ENCODE data around the gene LEP. TPM values are rescaled to one million over a fixed set of nuclear protein-coding genes. Genes with fewer than 3 reads are reported as not detected.

The LEP gene
- total and polyA plus RNA-seq, 9 of the 15 experiments (the other 6 are each of a cell fraction or from before 2014, with no cell fraction given): not detected

DNA sequence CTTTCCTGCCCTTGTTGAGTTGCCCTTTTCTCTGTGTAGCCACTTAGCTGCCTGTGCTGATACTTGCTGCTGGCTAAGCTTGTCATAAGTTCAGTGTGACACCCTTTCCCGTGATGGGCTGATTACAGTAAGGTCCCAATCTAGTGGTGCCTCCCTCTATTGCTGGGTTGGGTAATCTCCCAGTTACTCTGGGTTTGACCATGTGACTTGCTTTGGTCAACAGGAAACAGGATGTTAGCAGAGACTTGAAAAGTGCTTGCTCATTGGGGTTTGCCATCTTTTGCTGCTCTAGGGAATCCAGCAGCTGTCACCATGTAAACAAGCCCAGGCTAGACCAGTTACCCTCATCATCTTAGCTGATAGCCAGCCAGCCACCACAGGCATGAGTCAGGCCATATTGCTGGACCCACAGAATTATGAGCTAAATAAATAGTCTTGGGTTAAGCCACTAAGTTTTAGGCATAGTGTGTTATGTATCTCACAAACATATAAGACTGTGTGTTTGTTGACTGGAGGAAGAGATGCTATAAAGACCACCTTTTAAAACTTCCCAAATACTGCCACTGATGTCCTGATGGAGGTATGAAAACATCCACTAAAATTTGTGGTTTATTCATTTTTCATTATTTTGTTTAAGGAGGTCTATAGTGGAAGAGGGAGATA lies 4.0 kb upstream of the LEP start (continued):
- TF ChIP-seq E2F3 (CRISPR knock-in tag; IDR thresholded peaks at IDR 0.05) (peak; percentile 92), ZNF232 (CRISPR knock-in tag; IDR thresholded peaks at IDR 0.05) (no peak), ZNF830 (CRISPR knock-in tag; IDR thresholded peaks at IDR 0.05) (no peak), ZKSCAN3 (CRISPR knock-in tag; IDR thresholded peaks at IDR 0.05) (peak; percentile 100), ZSCAN29 (IDR thresholded peaks at IDR 0.05) (no peak), GABPB1 (CRISPR knock-in tag; IDR thresholded peaks at IDR 0.05) (0 out of 2 replicates have a peak, but pooled peaks have one; percentile 35), PRMT5 (CRISPR knock-in tag; IDR thresholded peaks at IDR 0.05) (no peak), TARDBP (IDR thresholded peaks at IDR 0.05) (peak; percentile 52; the same call in 1 of the 2 replicates), ATF6 (CRISPR knock-in tag; IDR thresholded peaks at IDR 0.05) (no peak), RHOXF2B (CRISPR knock-in tag; conservative IDR thresholded peaks at IDR 0.05) (no peak), KAT2B (IDR thresholded peaks at IDR 0.05; ENCODE audit: low read depth, low read length) (no peak), CBX2 (IDR thresholded peaks at IDR 0.05; ENCODE audit: insufficient read depth, low read length, poor library complexity, severe bottlenecking) (no peak), EGR1 (conservative IDR thresholded peaks at IDR 0.05) (no peak), GTF2F1 (IDR thresholded peaks at IDR 0.05; ENCODE audit: low read depth, low read length) (no peak), GMEB1 (CRISPR knock-in tag; IDR thresholded peaks at IDR 0.05) (peak; percentile 47; the same call in 1 of the 2 replicates), GABPB2 (CRISPR knock-in tag; conservative IDR thresholded peaks at IDR 0.05) (no peak), EP400 (IDR thresholded peaks at IDR 0.05) (no peak), ZNF263 (CRISPR knock-in tag; IDR thresholded peaks at IDR 0.05; ENCODE audit: borderline replicate concordance) (no peak), MXI1 (IDR thresholded peaks at IDR 0.05; ENCODE audit: low read depth, low read length) (no peak)
- TF ChIP-seq, protein P1, sequence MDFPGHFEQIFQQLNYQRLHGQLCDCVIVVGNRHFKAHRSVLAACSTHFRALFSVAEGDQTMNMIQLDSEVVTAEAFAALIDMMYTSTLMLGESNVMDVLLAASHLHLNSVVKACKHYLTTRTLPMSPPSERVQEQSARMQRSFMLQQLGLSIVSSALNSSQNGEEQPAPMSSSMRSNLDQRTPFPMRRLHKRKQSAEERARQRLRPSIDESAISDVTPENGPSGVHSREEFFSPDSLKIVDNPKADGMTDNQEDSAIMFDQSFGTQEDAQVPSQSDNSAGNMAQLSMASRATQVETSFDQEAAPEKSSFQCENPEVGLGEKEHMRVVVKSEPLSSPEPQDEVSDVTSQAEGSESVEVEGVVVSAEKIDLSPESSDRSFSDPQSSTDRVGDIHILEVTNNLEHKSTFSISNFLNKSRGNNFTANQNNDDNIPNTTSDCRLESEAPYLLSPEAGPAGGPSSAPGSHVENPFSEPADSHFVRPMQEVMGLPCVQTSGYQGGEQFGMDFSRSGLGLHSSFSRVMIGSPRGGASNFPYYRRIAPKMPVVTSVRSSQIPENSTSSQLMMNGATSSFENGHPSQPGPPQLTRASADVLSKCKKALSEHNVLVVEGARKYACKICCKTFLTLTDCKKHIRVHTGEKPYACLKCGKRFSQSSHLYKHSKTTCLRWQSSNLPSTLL (IDR thresholded peaks at IDR 0.05): no peak
- TF ChIP-seq, protein P2, sequence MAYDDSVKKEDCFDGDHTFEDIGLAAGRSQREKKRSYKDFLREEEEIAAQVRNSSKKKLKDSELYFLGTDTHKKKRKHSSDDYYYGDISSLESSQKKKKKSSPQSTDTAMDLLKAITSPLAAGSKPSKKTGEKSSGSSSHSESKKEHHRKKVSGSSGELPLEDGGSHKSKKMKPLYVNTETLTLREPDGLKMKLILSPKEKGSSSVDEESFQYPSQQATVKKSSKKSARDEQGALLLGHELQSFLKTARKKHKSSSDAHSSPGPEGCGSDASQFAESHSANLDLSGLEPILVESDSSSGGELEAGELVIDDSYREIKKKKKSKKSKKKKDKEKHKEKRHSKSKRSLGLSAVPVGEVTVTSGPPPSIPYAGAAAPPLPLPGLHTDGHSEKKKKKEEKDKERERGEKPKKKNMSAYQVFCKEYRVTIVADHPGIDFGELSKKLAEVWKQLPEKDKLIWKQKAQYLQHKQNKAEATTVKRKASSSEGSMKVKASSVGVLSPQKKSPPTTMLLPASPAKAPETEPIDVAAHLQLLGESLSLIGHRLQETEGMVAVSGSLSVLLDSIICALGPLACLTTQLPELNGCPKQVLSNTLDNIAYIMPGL (CRISPR knock-in tag; IDR thresholded peaks at IDR 0.05): no peak
- TF ChIP-seq, protein P3, sequence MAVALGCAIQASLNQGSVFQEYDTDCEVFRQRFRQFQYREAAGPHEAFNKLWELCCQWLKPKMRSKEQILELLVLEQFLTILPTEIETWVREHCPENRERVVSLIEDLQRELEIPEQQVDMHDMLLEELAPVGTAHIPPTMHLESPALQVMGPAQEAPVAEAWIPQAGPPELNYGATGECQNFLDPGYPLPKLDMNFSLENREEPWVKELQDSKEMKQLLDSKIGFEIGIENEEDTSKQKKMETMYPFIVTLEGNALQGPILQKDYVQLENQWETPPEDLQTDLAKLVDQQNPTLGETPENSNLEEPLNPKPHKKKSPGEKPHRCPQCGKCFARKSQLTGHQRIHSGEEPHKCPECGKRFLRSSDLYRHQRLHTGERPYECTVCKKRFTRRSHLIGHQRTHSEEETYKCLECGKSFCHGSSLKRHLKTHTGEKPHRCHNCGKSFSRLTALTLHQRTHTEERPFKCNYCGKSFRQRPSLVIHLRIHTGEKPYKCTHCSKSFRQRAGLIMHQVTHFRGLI (CRISPR knock-in tag; IDR thresholded peaks at IDR 0.05): peak; percentile 96
